Activated CD4-positive, alpha-beta memory T cell treated with anti-CD3 and anti-CD28 coated beads for 36 hours (primary cell): ENCODE results near the gene BMP2. TPM values are rescaled to one million over a fixed set of nuclear protein-coding genes. Genes with fewer than 3 reads are reported as not detected.
A peak's percentile ranks its signal among the peaks of the same experiment; 100 is the strongest.

ENCODE experiments used
- CTCF ChIA-PET: fragments of 350-600 bp; sonication (Branson Sonifier 250); formaldehyde crosslinking; loops from one replicate; lab custom pipeline; 2021; ENCODE audit warnings: antibody characterized with exemption, inconsistent platforms; lab: Charles Lee
- POLR2A ChIA-PET: fragments of 350-600 bp; sonication (Branson Sonifier 250); formaldehyde crosslinking; loops from one replicate; lab custom pipeline; 2021; ENCODE audit warnings: antibody characterized with exemption; lab: Charles Lee
- DNase-seq: peaks from one replicate; pipeline ENCODE4 v3.0.0-alpha.2; 2020
- H3K27ac Mint-ChIP-seq: one replicate; pipeline ENCODE4 v1.8.0; 2021; ENCODE audit warnings: mixed read lengths
- H3K27me3 Mint-ChIP-seq: one replicate; pipeline ENCODE4 v1.8.0; 2021; ENCODE audit warnings: mixed read lengths
- H3K36me3 Mint-ChIP-seq: one replicate; pipeline ENCODE4 v1.8.0; 2021; ENCODE audit warnings: mixed read lengths
- H3K4me1 Mint-ChIP-seq: one replicate; pipeline ENCODE4 v1.8.0; 2021; ENCODE audit warnings: low read depth, mixed read lengths
- H3K4me3 Mint-ChIP-seq: one replicate; pipeline ENCODE4 v1.8.0; 2021; ENCODE audit warnings: mild to moderate bottlenecking, mixed read lengths
- H3K9me3 Mint-ChIP-seq: one replicate; pipeline ENCODE4 v1.8.0; 2021; ENCODE audit warnings: mixed read lengths
- intact Hi-C: fragments of 100-400 bp; cut with micrococcal nuclease; formaldehyde crosslinking; loops from one replicate; pipeline ENCODE4 v1.15.1; 2023
- total RNA-seq, 2 experiments: library from RNA; stranded (reverse); gene quantifications; one replicate each; pipeline ENCODE4 v1.2.3, GENCODE V29; 2021

BMP2 gene
- total RNA-seq, 2 experiments from 2014 or later = not detected

GRCh38 chr20:6818033-6818808 is 50.7 kb downstream of the BMP2 start:
- H3K27me3 Mint-ChIP-seq = peaks cover 2% of the 10 kb centered on the region
- CTCF ChIA-PET = no interaction called here
- no peak overlapping the region for H3K27ac Mint-ChIP-seq
- intact Hi-C loops = no loop called here
- DNase-seq = no peak
- no peaks in the 10 kb centered on the region for H3K4me1 Mint-ChIP-seq
- POLR2A ChIA-PET = no interaction called here
- no peak overlapping the region for H3K4me3 Mint-ChIP-seq
- peaks cover 5% of the 10 kb centered on the region for H3K9me3 Mint-ChIP-seq
- H3K36me3 Mint-ChIP-seq = no peaks in the 10 kb centered on the region

- ChIA-PET CTCF (interaction anchor here (1.2 kb wide), 1 partner anchor 12 kb away, joined by 3 read pairs; no protein-coding TSS in a partner anchor), POLR2A (no interaction called here)
- Mint-ChIP-seq H3K27me3 (no peaks in the 10 kb centered on the region), H3K27ac (no peak overlapping the region), H3K4me1 (no peaks in the 10 kb centered on the region), H3K36me3 (no peaks in the 10 kb centered on the region), H3K9me3 (peaks cover 5% of the 10 kb centered on the region), H3K4me3 (no peak overlapping the region)
- intact Hi-C loops = no loop called here
- no peak for DNase-seq
Observed at GRCh38 chr20:6819599-6819998, 52.1 kb downstream of the BMP2 start.

- no peak for DNase-seq
- POLR2A ChIA-PET = no interaction called here
- Mint-ChIP-seq H3K27ac (no peak overlapping the region), H3K9me3 (no peaks in the 10 kb centered on the region), H3K4me1 (no peaks in the 10 kb centered on the region), H3K36me3 (no peaks in the 10 kb centered on the region), H3K27me3 (no peaks in the 10 kb centered on the region), H3K4me3 (no peak overlapping the region)
- CTCF ChIA-PET = interaction anchor here (1.3 kb wide), 1 partner anchor 461 kb away, joined by 3 read pairs; no protein-coding TSS in a partner anchor
- intact Hi-C loops = loop anchor here (10.0 kb wide), 1 partner anchor 550 kb away; no protein-coding TSS in a partner anchor
Observed at GRCh38 chr20:6824401-6824800, 56.9 kb downstream of the BMP2 start.

GRCh38 chr20:6827472-6827871 is 60.0 kb downstream of the BMP2 start:
- no peak overlapping the region for H3K27ac Mint-ChIP-seq
- no peak overlapping the region for H3K4me3 Mint-ChIP-seq
- H3K36me3 Mint-ChIP-seq = no peaks in the 10 kb centered on the region
- ChIA-PET CTCF (no interaction called here), POLR2A (no interaction called here)
- no peaks in the 10 kb centered on the region for H3K9me3 Mint-ChIP-seq
- H3K27me3 Mint-ChIP-seq = no peaks in the 10 kb centered on the region
- no peaks in the 10 kb centered on the region for H3K4me1 Mint-ChIP-seq
- DNase-seq = no peak
- intact Hi-C loops = loop anchor here (10.0 kb wide), 1 partner anchor 547 kb away; no protein-coding TSS in a partner anchor

GRCh38 chr20:6828794-6829423 is 61.4 kb downstream of the BMP2 start:
- Mint-ChIP-seq H3K9me3 (no peaks in the 10 kb centered on the region), H3K4me3 (no peak overlapping the region), H3K27ac (no peak overlapping the region), H3K4me1 (no peaks in the 10 kb centered on the region), H3K36me3 (no peaks in the 10 kb centered on the region), H3K27me3 (no peaks in the 10 kb centered on the region)
- ChIA-PET POLR2A (no interaction called here), CTCF (interaction anchor here (0.6 to 0.9 kb wide), 2 partner anchors 106 to 1893 kb away, joined by 3 to 4 read pairs; no protein-coding TSS in a partner anchor)
- DNase-seq = peak; percentile 40
- intact Hi-C loops = loop anchor here (2.0 to 10.0 kb wide), 2 partner anchors 546 to 1030 kb away; no protein-coding TSS in a partner anchor

- H3K4me3 Mint-ChIP-seq = no peak overlapping the region
- no peak for DNase-seq
- ChIA-PET POLR2A (no interaction called here), CTCF (interaction anchor here (0.6 to 0.9 kb wide), 2 partner anchors 106 to 1892 kb away, joined by 3 to 4 read pairs; no protein-coding TSS in a partner anchor)
- H3K4me1 Mint-ChIP-seq = no peaks in the 10 kb centered on the region
- H3K27me3 Mint-ChIP-seq = no peaks in the 10 kb centered on the region
- intact Hi-C loops = loop anchor here (2.0 to 10.0 kb wide), 2 partner anchors 545 to 1029 kb away; no protein-coding TSS in a partner anchor
- no peaks in the 10 kb centered on the region for H3K9me3 Mint-ChIP-seq
- no peak overlapping the region for H3K27ac Mint-ChIP-seq
- H3K36me3 Mint-ChIP-seq = no peaks in the 10 kb centered on the region
Observed at GRCh38 chr20:6829510-6830116, 62.1 kb downstream of the BMP2 start.
